GM23338 (cell line): ENCODE measurements around the gene SNX32. TPM values are rescaled to one million over a fixed set of nuclear protein-coding genes. Genes with fewer than 3 reads are reported as not detected.
A peak's percentile ranks its signal among the peaks of the same experiment; 100 is the strongest.

Experiments used
- ATAC-seq: fragments of 200-7000 bp; cut with Tn5 transposase; 3 replicates; pipeline ENCODE4 v1.9.1; 2020
- DNase-seq: peaks from one replicate; pipeline ENCODE4 v3.0.0-alpha.2; 2015; ENCODE audit warnings: low spot score
- H2AFZ ChIP-seq: fragments of 200-600 bp; sonication (generic); 2 replicates; pipeline ENCODE4 v1.8.0; 2016; ENCODE audit warnings: antibody characterized with exemption, mild to moderate bottlenecking, moderate library complexity
- H3F3A ChIP-seq: fragments of 200-600 bp; sonication (generic); replicated peaks from 2 replicates; pipeline ENCODE4 v1.8.0; 2017; ENCODE audit warnings: antibody characterized with exemption, mixed run types, low read depth
- H3K27ac ChIP-seq: fragments of 200-600 bp; sonication (generic); 2 replicates; pipeline ENCODE4 v1.6.1; 2016; ENCODE audit warnings: low read depth
- H3K27me3 ChIP-seq: fragments of 200-600 bp; sonication (generic); 2 replicates; pipeline ENCODE4 v1.8.0; 2016; ENCODE audit warnings: mild to moderate bottlenecking, mixed run types, moderate library complexity; ENCODE audit not compliant: insufficient read depth
- H3K36me3 ChIP-seq: fragments of 200-600 bp; sonication (generic); 2 replicates; pipeline ENCODE4 v1.8.0; 2016; ENCODE audit warnings: mild to moderate bottlenecking; ENCODE audit not compliant: insufficient read depth
- H3K4me1 ChIP-seq: fragments of 200-600 bp; sonication (generic); 2 replicates; pipeline ENCODE4 v1.8.0; 2016; ENCODE audit warnings: mild to moderate bottlenecking, moderate library complexity; ENCODE audit not compliant: insufficient read depth
- H3K4me2 ChIP-seq: fragments of 200-600 bp; sonication (generic); 2 replicates; pipeline ENCODE4 v1.7.1; 2017; ENCODE audit warnings: mixed run types
- H3K4me3 ChIP-seq: fragments of 200-600 bp; sonication (generic); 2 replicates; pipeline ENCODE4 v1.6.1; 2016; ENCODE audit warnings: mixed run types
- H3K79me2 ChIP-seq: fragments of 200-600 bp; sonication (generic); replicated peaks from 2 replicates; pipeline ENCODE4 v1.8.0; 2017; ENCODE audit warnings: mild to moderate bottlenecking; ENCODE audit not compliant: insufficient read depth
- H3K9me2 ChIP-seq: fragments of 200-600 bp; sonication (generic); 2 replicates; pipeline ENCODE4 v1.8.0; 2017; ENCODE audit not compliant: insufficient read depth
- H4K20me1 ChIP-seq: fragments of 200-600 bp; sonication (generic); replicated peaks from 2 replicates; pipeline ENCODE4 v1.8.0; 2017; ENCODE audit warnings: mild to moderate bottlenecking; ENCODE audit not compliant: insufficient read depth
- H3K27ac Mint-ChIP-seq: 2 replicates; pipeline ENCODE4 v1.8.0; 2020; ENCODE audit warnings: inconsistent platforms, mild to moderate bottlenecking, moderate library complexity, mixed read lengths
- H3K27me3 Mint-ChIP-seq: 3 replicates; pipeline ENCODE4 v1.8.0; 2022; ENCODE audit warnings: low read depth, mild to moderate bottlenecking, moderate library complexity, mixed read lengths, inconsistent platforms; ENCODE audit not compliant: insufficient read depth, poor library complexity
- H3K36me3 Mint-ChIP-seq: 3 replicates; pipeline ENCODE4 v1.8.0; 2021; ENCODE audit warnings: low read depth, mild to moderate bottlenecking, inconsistent platforms, moderate library complexity, mixed read lengths
- H3K4me1 Mint-ChIP-seq: 3 replicates; pipeline ENCODE4 v1.8.0; 2020; ENCODE audit warnings: mild to moderate bottlenecking, inconsistent platforms, mixed read lengths
- H3K4me3 Mint-ChIP-seq: 3 replicates; pipeline ENCODE4 v1.8.0; 2021; ENCODE audit warnings: moderate library complexity, mild to moderate bottlenecking, inconsistent platforms, mixed read lengths
- H3K9me3 Mint-ChIP-seq: 3 replicates; pipeline ENCODE4 v1.8.0; 2020; ENCODE audit warnings: moderate library complexity, mild to moderate bottlenecking, inconsistent platforms, mixed read lengths
- CREB1 ChIP-seq: fragments of 250-450 bp; sonication (Bioruptor Pico); IDR thresholded peaks from 2 replicates; pipeline ENCODE4 v1.5.0; 2020; ENCODE audit warnings: low read depth, mild to moderate bottlenecking, moderate library complexity
- EZH2 ChIP-seq: fragments of 200-600 bp; sonication (generic); IDR thresholded peaks from one replicate; pipeline ENCODE4 v1.8.0; 2017; ENCODE audit warnings: antibody characterized with exemption, mild to moderate bottlenecking, low read depth; ENCODE audit not compliant: unreplicated experiment
- EZH2phosphoT487 ChIP-seq: fragments of 200-600 bp; sonication (generic); IDR thresholded peaks from one replicate; pipeline ENCODE4 v1.8.1; 2018; ENCODE audit warnings: antibody characterized with exemption; ENCODE audit not compliant: unreplicated experiment
- JUNB ChIP-seq: IDR thresholded peaks from one replicate; pipeline ENCODE4 v1.6.1; 2016; ENCODE audit warnings: antibody characterized with exemption; ENCODE audit not compliant: unreplicated experiment
- NANOG ChIP-seq: IDR thresholded peaks from 2 replicates; pipeline ENCODE4 v1.6.1; 2016; ENCODE audit warnings: antibody characterized with exemption, borderline replicate concordance
- POLR2AphosphoS5 ChIP-seq: IDR thresholded peaks from 2 replicates; pipeline ENCODE4 v1.6.1; 2016; ENCODE audit warnings: antibody characterized with exemption, low read depth
- STAT1 ChIP-seq: IDR thresholded peaks from one replicate; pipeline ENCODE4 v1.6.1; 2016; ENCODE audit warnings: antibody characterized with exemption; ENCODE audit not compliant: unreplicated experiment
- ZNF114 ChIP-seq: fragments of 250-450 bp; sonication (Bioruptor Pico); IDR thresholded peaks from 2 replicates; pipeline ENCODE4 v1.5.0; 2020; ENCODE audit warnings: mild to moderate bottlenecking, moderate library complexity
- ZNF331 ChIP-seq: fragments of 250-450 bp; sonication (Bioruptor Pico); IDR thresholded peaks from 2 replicates; pipeline ENCODE4 v1.5.0; 2020; ENCODE audit warnings: low read depth, mild to moderate bottlenecking, moderate library complexity
- polyA plus RNA-seq: library from polyadenylated mRNA; unstranded; fragments of >200 nt; fragmentation: Nextera tagmentation; extraction: Ambion mirVana; gene quantifications from 2 replicates; pipeline ENCODE4 v1.2.1, GENCODE V29; 2016
- total RNA-seq: library from RNA; depleted of rRNA; stranded (reverse); fragments of >200 nt; shearing (Covaris generic); gene quantifications from 2 replicates; pipeline ENCODE4 v1.2.3, GENCODE V29; 2014
- TF ChIP-seq, protein P1 (sequence below): fragments of 250-450 bp; sonication (Bioruptor Pico); IDR thresholded peaks from 2 replicates; pipeline ENCODE4 v1.5.0; 2020; ENCODE audit warnings: mild to moderate bottlenecking, moderate library complexity
- TF ChIP-seq, protein P2 (sequence below), 2 experiments: fragments of 200-600 bp in 1 of 2; sonication (generic) in 1 of 2; conservative IDR thresholded peaks; 2 replicates each; pipeline versions ENCODE4 v1.5.1 to v1.6.1; 2016 to 2017; ENCODE audit warnings: antibody characterized with exemption in 2 of 2, low read depth in 2 of 2, mild to moderate bottlenecking in 2 of 2, moderate library complexity in 1 of 2
- TF ChIP-seq, protein P3 (sequence below): IDR thresholded peaks from 2 replicates; pipeline ENCODE4 v1.6.1; 2016; ENCODE audit warnings: antibody characterized with exemption
- TF ChIP-seq, protein P4 (sequence below): IDR thresholded peaks from one replicate; pipeline ENCODE4 v1.6.1; 2018; ENCODE audit warnings: antibody characterized with exemption; ENCODE audit not compliant: unreplicated experiment

The SNX32 gene
- total and polyA plus RNA-seq, 2 experiments from 2014 or later, result 0.49 to 1.2 TPM

DNA sequence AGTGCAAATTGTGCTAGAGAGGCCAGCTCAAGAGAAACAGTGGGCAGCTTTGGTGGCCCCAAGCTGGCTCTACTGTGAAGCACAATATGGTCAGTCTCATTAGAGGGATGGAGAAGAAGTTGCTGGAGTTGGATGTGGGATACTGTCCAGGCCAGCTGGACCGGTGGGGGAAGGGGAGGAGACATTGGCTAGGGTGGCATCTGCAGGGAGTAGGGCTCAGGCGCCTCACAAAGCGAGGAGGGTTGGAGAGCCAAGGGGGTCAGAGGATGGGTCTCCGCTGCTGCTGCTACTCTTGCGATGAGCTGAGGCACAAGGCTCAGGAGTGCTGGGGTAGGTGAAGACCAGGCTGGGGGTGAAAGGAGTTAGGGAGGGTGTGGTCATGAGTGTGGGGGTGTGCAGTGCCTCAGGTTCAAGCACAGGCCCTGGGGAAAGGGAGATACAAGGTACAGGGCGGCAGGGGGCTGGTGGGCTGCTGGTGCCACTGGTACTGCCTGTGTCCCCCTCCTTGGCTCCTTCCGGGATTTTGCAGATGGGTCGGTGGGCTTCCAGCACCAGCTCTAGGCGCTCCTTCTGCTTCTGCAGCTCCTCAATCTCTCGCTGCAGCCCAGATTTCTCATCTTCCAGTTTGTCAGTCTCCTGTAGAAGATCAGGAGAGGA is 59.0 kb downstream of the SNX32 start:
- peaks cover 25% of the 10 kb centered on the region for H3K4me1 ChIP-seq
- H3K27ac ChIP-seq, result no peak overlapping the region
- H3K36me3 Mint-ChIP-seq, result peaks cover 9% of the 10 kb centered on the region
- H4K20me1 ChIP-seq, result peaks cover 7% of the 10 kb centered on the region
- H3K9me3 Mint-ChIP-seq, result no peaks in the 10 kb centered on the region
- H3K27me3 ChIP-seq, result peaks cover 25% of the 10 kb centered on the region
- DNase-seq, result no peak
- no peak for ATAC-seq
- peak overlapping the region; percentile 93; the same call in 1 of the 2 replicates for H3K4me3 ChIP-seq
- H3K4me2 ChIP-seq, result peak overlapping the region; percentile 89
- no peak overlapping the region for H2AFZ ChIP-seq
- no peaks in the 10 kb centered on the region for H3K9me2 ChIP-seq
- peaks cover 26% of the 10 kb centered on the region for H3F3A ChIP-seq
- H3K36me3 ChIP-seq, result no peaks in the 10 kb centered on the region
- H3K27ac Mint-ChIP-seq, result no peak overlapping the region
- TF ChIP-seq, protein P1, sequence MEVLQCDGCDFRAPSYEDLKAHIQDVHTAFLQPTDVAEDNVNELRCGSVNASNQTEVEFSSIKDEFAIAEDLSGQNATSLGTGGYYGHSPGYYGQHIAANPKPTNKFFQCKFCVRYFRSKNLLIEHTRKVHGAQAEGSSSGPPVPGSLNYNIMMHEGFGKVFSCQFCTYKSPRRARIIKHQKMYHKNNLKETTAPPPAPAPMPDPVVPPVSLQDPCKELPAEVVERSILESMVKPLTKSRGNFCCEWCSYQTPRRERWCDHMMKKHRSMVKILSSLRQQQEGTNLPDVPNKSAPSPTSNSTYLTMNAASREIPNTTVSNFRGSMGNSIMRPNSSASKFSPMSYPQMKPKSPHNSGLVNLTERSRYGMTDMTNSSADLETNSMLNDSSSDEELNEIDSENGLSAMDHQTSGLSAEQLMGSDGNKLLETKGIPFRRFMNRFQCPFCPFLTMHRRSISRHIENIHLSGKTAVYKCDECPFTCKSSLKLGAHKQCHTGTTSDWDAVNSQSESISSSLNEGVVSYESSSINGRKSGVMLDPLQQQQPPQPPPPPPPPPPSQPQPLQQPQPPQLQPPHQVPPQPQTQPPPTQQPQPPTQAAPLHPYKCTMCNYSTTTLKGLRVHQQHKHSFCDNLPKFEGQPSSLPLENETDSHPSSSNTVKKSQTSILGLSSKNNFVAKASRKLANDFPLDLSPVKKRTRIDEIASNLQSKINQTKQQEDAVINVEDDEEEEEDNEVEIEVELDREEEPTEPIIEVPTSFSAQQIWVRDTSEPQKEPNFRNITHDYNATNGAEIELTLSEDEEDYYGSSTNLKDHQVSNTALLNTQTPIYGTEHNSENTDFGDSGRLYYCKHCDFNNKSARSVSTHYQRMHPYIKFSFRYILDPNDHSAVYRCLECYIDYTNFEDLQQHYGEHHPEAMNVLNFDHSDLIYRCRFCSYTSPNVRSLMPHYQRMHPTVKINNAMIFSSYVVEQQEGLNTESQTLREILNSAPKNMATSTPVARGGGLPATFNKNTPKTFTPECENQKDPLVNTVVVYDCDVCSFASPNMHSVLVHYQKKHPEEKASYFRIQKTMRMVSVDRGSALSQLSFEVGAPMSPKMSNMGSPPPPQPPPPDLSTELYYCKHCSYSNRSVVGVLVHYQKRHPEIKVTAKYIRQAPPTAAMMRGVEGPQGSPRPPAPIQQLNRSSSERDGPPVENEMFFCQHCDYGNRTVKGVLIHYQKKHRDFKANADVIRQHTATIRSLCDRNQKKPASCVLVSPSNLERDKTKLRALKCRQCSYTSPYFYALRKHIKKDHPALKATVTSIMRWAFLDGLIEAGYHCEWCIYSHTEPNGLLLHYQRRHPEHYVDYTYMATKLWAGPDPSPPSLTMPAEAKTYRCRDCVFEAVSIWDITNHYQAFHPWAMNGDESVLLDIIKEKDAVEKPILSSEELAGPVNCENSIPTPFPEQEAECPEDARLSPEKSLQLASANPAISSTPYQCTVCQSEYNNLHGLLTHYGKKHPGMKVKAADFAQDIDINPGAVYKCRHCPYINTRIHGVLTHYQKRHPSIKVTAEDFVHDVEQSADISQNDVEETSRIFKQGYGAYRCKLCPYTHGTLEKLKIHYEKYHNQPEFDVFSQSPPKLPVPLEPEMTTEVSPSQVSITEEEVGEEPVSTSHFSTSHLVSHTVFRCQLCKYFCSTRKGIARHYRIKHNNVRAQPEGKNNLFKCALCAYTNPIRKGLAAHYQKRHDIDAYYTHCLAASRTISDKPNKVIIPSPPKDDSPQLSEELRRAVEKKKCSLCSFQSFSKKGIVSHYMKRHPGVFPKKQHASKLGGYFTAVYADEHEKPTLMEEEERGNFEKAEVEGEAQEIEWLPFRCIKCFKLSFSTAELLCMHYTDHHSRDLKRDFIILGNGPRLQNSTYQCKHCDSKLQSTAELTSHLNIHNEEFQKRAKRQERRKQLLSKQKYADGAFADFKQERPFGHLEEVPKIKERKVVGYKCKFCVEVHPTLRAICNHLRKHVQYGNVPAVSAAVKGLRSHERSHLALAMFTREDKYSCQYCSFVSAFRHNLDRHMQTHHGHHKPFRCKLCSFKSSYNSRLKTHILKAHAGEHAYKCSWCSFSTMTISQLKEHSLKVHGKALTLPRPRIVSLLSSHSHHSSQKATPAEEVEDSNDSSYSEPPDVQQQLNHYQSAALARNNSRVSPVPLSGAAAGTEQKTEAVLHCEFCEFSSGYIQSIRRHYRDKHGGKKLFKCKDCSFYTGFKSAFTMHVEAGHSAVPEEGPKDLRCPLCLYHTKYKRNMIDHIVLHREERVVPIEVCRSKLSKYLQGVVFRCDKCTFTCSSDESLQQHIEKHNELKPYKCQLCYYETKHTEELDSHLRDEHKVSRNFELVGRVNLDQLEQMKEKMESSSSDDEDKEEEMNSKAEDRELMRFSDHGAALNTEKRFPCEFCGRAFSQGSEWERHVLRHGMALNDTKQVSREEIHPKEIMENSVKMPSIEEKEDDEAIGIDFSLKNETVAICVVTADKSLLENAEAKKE (CRISPR knock-in tag), result no peak
- TF ChIP-seq ZNF331, result no peak
- no peak for TF ChIP-seq JUNB
- TF ChIP-seq, protein P2, sequence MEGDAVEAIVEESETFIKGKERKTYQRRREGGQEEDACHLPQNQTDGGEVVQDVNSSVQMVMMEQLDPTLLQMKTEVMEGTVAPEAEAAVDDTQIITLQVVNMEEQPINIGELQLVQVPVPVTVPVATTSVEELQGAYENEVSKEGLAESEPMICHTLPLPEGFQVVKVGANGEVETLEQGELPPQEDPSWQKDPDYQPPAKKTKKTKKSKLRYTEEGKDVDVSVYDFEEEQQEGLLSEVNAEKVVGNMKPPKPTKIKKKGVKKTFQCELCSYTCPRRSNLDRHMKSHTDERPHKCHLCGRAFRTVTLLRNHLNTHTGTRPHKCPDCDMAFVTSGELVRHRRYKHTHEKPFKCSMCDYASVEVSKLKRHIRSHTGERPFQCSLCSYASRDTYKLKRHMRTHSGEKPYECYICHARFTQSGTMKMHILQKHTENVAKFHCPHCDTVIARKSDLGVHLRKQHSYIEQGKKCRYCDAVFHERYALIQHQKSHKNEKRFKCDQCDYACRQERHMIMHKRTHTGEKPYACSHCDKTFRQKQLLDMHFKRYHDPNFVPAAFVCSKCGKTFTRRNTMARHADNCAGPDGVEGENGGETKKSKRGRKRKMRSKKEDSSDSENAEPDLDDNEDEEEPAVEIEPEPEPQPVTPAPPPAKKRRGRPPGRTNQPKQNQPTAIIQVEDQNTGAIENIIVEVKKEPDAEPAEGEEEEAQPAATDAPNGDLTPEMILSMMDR (conservative IDR thresholded peaks at IDR 0.05; ENCODE audit: low read depth in 2 of 2), result no peak
- no peak for TF ChIP-seq POLR2AphosphoS5
- TF ChIP-seq EZH2phosphoT487, result no peak
- no peak for TF ChIP-seq NANOG
- TF ChIP-seq, protein P3, sequence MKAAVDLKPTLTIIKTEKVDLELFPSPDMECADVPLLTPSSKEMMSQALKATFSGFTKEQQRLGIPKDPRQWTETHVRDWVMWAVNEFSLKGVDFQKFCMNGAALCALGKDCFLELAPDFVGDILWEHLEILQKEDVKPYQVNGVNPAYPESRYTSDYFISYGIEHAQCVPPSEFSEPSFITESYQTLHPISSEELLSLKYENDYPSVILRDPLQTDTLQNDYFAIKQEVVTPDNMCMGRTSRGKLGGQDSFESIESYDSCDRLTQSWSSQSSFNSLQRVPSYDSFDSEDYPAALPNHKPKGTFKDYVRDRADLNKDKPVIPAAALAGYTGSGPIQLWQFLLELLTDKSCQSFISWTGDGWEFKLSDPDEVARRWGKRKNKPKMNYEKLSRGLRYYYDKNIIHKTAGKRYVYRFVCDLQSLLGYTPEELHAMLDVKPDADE, result no peak
- TF ChIP-seq STAT1, result no peak
- TF ChIP-seq CREB1 (CRISPR knock-in tag), result no peak
- TF ChIP-seq, protein P4, sequence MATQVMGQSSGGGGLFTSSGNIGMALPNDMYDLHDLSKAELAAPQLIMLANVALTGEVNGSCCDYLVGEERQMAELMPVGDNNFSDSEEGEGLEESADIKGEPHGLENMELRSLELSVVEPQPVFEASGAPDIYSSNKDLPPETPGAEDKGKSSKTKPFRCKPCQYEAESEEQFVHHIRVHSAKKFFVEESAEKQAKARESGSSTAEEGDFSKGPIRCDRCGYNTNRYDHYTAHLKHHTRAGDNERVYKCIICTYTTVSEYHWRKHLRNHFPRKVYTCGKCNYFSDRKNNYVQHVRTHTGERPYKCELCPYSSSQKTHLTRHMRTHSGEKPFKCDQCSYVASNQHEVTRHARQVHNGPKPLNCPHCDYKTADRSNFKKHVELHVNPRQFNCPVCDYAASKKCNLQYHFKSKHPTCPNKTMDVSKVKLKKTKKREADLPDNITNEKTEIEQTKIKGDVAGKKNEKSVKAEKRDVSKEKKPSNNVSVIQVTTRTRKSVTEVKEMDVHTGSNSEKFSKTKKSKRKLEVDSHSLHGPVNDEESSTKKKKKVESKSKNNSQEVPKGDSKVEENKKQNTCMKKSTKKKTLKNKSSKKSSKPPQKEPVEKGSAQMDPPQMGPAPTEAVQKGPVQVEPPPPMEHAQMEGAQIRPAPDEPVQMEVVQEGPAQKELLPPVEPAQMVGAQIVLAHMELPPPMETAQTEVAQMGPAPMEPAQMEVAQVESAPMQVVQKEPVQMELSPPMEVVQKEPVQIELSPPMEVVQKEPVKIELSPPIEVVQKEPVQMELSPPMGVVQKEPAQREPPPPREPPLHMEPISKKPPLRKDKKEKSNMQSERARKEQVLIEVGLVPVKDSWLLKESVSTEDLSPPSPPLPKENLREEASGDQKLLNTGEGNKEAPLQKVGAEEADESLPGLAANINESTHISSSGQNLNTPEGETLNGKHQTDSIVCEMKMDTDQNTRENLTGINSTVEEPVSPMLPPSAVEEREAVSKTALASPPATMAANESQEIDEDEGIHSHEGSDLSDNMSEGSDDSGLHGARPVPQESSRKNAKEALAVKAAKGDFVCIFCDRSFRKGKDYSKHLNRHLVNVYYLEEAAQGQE, result no peak
- no peak for TF ChIP-seq EZH2
- TF ChIP-seq ZNF114 (CRISPR knock-in tag), result no peak
- H3K27me3 Mint-ChIP-seq, result peaks cover 38% of the 10 kb centered on the region
- peak overlapping the region; percentile 81 for H3K4me3 Mint-ChIP-seq
- H3K79me2 ChIP-seq, result peaks cover 4% of the 10 kb centered on the region
- peaks cover 33% of the 10 kb centered on the region for H3K4me1 Mint-ChIP-seq
